Measurements from ENCODE around the gene ZNF888.
"Not testable (repeated sequence)": the region's sequence is repeated elsewhere in the genome, so short reads cannot be mapped to it uniquely, and the experiment has no call there.

The ZNF888 gene

DNA sequence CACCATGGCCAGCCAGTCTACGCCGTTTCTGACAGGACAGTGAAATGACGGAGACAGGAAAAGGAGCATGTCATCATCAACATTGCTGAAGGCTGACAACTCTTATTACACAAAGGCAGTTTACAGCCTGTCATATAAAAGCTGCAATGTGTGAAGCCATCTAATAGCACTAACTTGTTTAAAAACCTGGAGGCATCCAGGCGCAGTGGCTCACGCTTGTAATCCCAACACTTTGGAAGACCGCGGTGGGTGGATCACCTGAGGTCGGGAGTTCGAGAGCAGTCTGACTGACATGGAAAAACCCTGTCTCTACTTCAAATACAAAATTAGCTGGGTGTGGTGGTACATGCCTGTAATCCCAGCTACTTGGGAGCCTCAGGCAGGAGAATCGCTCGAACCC lies 55.2 kb downstream of the ZNF888 start:
- DNase-seq, result not testable (repeated sequence)

DNA sequence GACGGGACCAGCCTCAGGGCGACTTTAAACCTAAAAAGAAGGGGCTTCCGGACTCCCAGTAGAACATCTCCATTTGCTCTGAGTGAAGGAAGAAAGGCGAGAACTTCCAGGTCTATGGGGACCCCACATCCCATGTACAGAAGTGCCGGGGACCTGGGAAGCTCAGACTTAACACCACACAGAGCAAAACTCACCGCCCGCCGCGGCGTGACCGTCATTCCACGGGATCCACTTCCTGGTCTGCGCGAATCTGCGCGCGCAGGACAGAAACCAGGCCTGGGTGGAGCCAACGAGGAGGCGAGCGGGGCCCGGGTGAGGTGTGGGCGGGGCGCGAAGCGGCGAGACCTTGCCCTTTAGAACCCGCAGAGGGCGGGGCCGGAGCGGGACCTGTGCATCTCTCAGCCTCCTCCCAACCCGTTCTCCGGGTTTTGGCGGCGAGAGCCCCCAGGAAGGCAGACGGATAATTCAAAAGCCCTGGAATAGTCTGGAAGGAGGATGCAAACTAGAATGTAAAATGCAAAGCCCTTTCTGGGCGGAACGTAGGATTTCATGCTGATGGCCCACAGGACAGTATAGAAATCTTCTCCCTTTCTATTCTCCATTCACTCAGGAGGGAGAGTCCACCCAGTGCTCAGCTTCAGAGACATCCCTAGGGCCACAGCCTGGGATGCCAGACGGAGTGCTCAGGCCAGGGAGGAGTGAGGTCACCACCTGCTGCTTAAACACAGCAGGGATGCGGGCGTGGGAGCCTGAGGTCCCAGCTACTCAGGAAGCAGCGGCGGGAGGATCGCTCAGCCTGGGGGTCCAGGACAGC lies 65.6 kb downstream of the ZNF888 start, which contains the start of gene ZNF468:
Gene ZNF468 (minus strand): TSS at position 242 of the 814 bp plus-strand sequence. CDS start 3,347 bp downstream, outside the sequence.
- DNase-seq, result peak; percentile 65

DNA sequence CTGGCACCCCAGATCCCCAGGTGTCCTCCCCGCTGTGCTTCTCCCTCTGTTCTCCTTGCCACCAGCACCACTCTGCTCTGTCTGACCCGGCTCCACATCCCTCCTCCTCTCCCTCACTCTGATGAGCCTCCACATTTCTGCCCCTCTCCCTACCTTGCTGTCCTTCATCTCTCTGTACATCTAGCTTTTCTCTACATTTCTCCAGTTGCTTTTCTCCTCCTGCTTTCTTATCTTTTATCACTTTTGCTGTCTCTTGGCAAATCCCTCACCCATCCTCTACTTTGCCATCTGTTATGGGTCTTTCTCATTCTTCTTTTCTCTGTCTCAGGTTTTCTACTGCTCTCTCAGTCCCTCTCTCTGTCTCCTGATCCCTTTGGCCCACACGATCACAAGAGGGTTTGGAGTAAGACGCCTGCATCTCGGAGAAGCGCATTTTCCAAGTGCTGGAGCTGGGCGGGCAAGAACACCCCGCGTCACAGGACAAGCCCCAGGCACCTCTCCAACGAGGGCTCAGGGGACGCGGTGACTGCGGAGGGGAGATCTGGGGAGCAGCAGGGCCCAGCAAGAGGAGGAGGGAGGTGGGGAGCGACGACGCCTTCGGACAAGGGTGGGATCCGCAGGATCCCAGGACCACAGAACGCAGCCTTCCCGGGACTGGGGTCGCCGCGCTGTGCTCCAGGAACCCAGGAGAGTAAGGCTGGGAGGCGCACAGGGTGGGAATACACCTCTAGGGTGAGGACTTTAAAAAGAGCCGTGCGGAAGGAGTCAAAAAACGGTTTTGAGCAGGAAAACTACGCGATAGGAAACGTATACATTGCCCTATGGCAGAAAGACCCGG lies 66.5 kb downstream of the ZNF888 start:
- DNase-seq, result not testable (repeated sequence)

All from NCI-H2029 (cell line).